ENCODE measurements around the gene ATOH1.
A peak's percentile ranks its signal among the peaks of the same experiment; 100 is the strongest.

The ATOH1 gene

DNA sequence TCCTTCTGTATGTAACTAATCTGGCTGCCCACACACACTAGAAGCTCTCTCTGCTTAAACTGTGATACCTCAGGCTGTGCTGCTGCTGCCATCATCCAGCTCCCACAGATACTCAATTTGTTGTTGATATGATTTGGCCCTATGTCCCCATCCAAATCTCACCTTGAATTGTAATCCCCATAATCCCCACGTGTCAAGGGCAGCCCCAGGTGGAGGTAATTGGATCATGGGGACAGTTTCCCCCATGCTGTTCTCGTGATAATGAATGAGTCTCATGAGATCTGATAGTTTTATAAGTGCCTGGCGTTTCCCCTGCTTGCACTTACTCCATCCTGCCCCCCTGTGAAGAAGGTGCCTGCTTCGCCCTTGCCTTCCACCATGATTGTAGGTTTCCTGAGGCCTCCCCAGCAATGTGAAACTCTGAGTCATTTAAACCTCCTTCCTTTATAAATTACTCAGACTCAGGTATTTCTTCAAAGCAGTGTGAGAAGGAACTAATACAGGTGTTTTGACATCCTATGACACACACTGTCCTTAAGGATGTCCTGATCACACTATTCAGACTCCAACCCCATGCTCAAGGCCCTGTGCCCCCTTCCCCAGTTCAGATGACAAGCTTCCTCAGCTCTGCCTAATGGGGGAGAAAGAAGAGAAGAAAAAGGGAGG lies 2.9 kb upstream of the ATOH1 start:
- in situ Hi-C loops (cut with HindIII; ENCODE audit: low pct_unique_long_range_greater_than_20kb, low sequenced_read_pairs): no loop called here

DNA sequence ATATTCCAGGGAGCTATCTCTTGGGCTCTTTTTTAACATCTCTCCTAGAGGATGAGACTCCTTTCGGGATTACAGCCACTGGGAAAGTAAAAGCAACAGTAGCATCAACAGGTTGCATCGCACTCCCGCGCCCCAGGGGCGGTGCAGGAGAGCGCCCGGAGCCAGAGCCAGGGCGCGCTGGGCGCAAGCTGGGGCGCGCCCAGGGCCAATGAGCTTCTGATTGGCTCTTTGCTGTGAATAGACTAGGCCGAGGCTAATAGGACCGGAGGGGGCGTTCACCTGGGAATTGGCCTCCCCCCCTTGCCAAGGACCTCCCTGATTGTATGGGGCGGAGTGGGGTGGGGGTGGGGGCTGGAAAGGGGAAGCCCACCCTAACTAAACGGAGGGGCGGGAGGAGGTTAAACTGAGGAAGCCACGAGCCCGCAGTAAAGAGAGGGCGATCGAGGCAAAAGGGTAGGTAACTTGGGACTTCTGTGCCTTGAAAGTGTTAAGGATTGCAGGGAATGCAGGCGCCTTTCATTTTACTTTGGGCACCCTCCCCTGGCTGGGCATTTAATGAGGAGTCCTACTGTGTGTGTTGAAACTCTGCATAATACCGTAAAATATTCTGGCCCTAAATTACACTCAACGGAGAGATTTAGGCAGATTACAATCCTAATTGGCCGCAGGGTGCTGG lies 1.1 kb upstream of the ATOH1 start:
- TF ChIP-seq JUND (IDR thresholded peaks at IDR 0.05; ENCODE audit: low read depth): no peak
- in situ Hi-C loops (cut with HindIII; ENCODE audit: low pct_unique_long_range_greater_than_20kb, low sequenced_read_pairs): no loop called here
- DNase-seq (ENCODE audit: low read depth in 1 of 2, low spot score in 1 of 2): no peak

More for the DNA sequence above, 2.9 kb upstream of the ATOH1 start:
- TF ChIP-seq JUND (IDR thresholded peaks at IDR 0.05; ENCODE audit: low read depth): no peak
- DNase-seq (ENCODE audit: low read depth in 1 of 2, low spot score in 1 of 2): no peak

DNA sequence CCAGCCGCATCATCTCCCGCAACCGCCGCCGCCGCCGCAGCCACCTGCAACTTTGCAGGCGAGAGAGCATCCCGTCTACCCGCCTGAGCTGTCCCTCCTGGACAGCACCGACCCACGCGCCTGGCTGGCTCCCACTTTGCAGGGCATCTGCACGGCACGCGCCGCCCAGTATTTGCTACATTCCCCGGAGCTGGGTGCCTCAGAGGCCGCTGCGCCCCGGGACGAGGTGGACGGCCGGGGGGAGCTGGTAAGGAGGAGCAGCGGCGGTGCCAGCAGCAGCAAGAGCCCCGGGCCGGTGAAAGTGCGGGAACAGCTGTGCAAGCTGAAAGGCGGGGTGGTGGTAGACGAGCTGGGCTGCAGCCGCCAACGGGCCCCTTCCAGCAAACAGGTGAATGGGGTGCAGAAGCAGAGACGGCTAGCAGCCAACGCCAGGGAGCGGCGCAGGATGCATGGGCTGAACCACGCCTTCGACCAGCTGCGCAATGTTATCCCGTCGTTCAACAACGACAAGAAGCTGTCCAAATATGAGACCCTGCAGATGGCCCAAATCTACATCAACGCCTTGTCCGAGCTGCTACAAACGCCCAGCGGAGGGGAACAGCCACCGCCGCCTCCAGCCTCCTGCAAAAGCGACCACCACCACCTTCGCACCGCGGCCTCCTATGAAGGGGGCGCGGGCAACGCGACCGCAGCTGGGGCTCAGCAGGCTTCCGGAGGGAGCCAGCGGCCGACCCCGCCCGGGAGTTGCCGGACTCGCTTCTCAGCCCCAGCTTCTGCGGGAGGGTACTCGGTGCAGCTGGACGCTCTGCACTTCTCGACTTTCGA lies 654 bp downstream of the ATOH1 start:
- in situ Hi-C loops (cut with HindIII; ENCODE audit: low pct_unique_long_range_greater_than_20kb, low sequenced_read_pairs): no loop called here
- no peak for TF ChIP-seq JUND (IDR thresholded peaks at IDR 0.05; ENCODE audit: low read depth)
- DNase-seq (ENCODE audit: low read depth in 1 of 2, low spot score in 1 of 2): peak in 1 of 2 experiments; percentile 2

DNA sequence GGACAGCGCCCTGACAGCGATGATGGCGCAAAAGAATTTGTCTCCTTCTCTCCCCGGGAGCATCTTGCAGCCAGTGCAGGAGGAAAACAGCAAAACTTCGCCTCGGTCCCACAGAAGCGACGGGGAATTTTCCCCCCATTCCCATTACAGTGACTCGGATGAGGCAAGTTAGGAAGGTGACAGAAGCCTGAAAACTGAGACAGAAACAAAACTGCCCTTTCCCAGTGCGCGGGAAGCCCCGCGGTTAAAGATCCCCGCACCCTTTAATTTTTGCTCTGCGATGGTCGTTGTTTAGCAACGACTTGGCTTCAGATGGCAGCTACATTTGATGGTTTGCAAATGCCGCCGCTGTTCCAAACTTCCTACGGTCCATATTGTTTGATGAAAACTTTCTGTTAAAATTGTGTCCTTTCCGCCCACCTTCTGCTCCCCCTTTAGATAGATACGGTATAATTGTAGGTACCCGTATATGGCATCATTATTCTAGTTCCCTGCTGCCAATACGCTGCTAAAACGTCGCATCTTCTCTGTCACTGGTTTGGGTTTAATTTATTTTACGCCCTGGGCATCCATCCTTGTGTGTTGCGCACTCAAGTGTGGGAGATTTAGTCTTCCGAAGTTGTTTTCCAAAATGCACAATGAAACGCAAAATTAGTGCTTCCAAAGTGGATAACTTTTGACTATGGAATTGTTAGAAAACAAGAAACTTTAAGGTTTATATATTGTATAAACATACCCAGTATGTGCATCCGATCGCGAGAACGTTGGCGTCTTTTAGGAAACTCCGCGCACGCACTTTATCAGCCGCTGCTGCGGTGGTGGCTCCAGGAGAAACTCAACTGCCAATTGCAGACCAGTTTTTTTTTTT lies 1.5 kb downstream of the ATOH1 start:
- no peak for TF ChIP-seq JUND (IDR thresholded peaks at IDR 0.05; ENCODE audit: low read depth)
- no peak for DNase-seq (ENCODE audit: low read depth in 1 of 2, low spot score in 1 of 2)
- in situ Hi-C loops (cut with HindIII; ENCODE audit: low pct_unique_long_range_greater_than_20kb, low sequenced_read_pairs): no loop called here

DNA sequence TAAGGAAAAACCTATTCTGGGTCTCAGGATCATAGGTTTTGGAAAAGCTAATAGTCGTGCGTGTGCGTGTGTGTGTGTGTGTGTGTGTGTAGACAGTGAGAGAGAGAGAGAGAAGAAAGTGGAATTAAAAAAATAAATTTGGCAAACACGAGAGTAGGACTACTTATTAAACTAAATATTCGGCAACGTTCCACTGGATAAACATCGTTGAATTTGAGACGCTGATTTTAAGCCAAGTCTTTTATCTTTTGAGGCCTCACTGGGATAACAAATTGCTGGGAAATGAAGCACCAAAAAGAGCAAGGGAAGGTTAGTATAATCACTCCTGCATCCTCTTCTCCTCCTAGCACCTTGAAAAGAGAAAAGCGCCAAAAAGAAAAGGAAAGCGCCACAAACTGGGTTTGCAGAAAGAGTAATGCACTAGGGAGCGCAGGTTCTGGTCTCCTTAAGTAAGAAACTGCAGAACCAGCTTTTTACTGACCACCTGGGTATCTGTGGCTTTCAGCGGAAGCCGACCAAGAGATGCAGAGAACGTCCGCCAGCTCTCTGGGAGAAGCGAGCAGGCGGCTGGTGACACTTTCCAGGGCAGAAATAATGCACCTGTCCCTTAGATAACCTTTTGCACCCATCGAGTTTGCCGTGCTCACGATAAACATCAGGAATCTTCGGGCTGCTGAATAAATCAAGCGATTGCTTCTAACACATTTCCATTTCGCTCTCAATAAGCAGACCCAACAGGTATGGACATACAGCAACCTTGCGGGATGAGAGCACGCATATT lies 3.4 kb downstream of the ATOH1 start:
- no peak for TF ChIP-seq JUND (IDR thresholded peaks at IDR 0.05; ENCODE audit: low read depth)
- no peak for DNase-seq (ENCODE audit: low read depth in 1 of 2, low spot score in 1 of 2)
- in situ Hi-C loops (cut with HindIII; ENCODE audit: low pct_unique_long_range_greater_than_20kb, low sequenced_read_pairs): no loop called here

DNA sequence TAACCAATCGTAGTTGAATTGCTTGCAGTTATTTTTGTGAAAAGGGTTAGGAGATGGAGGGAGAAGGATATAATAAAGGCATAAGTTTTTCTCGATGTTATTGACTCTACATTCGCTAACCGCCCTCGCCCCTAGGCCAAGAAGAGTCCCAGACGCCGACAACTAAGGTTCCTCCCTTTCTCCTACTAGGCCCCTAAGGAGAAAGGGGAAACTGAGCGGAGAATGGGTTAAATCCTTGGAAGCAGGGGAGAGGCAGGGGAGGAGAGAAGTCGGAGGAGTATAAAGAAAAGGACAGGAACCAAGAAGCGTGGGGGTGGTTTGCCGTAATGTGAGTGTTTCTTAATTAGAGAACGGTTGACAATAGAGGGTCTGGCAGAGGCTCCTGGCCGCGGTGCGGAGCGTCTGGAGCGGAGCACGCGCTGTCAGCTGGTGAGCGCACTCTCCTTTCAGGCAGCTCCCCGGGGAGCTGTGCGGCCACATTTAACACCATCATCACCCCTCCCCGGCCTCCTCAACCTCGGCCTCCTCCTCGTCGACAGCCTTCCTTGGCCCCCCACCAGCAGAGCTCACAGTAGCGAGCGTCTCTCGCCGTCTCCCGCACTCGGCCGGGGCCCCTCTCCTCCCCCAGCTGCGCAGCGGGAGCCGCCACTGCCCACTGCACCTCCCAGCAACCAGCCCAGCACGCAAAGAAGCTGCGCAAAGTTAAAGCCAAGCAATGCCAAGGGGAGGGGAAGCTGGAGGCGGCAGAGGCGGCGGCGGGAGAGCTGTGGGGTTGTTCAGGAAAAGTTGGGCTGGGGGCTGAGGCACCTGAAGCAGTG lies 5.9 kb downstream of the ATOH1 start:
- no peak for DNase-seq (ENCODE audit: low read depth in 1 of 2, low spot score in 1 of 2)
- in situ Hi-C loops (cut with HindIII; ENCODE audit: low pct_unique_long_range_greater_than_20kb, low sequenced_read_pairs): no loop called here
- TF ChIP-seq JUND (IDR thresholded peaks at IDR 0.05; ENCODE audit: low read depth): no peak

DNA sequence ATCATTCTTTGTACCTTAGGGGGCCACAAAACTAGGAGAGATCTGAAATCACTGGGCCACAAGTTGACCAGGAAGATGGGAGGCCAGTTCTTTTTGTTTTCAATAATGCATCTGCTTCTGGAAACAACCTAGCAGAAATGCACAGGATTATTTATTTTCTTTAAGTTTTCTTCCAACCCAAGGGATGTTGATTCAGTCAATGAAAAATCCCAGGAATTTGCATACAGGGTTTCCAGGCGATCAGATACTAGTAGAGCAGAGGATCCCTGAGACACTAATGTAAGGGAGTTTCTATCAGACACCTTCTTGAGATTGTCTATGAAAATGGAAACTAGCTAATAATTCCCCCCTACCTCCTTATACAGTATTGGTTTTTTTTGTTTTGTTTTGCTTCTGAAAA lies 7.4 kb downstream of the ATOH1 start:
- DNase-seq (ENCODE audit: low read depth in 1 of 2, low spot score in 1 of 2): no peak
- no peak for TF ChIP-seq JUND (IDR thresholded peaks at IDR 0.05; ENCODE audit: low read depth)
- in situ Hi-C loops (cut with HindIII; ENCODE audit: low pct_unique_long_range_greater_than_20kb, low sequenced_read_pairs): no loop called here

DNA sequence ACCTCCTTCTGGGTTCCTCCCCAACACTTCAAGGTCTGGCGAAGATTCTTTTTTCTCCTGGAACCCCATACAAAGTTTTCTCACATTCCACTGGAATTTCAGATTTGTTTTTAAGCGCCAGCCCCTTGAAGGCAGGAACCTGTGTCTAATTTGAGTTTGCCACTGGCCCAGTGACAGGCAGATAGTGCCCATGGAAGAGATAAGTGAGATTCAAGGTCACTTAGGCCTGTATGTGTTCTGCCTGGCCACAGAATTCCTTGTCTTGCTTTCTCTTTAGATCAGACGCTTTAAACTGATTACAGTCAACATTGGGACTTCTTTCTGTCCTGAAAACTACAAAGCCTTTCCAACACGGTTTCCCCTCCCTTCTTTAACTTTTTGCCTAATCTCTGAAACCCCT lies 11.2 kb downstream of the ATOH1 start:
- in situ Hi-C loops (cut with HindIII; ENCODE audit: low pct_unique_long_range_greater_than_20kb, low sequenced_read_pairs): no loop called here
- TF ChIP-seq JUND (IDR thresholded peaks at IDR 0.05; ENCODE audit: low read depth): no peak
- no peak for DNase-seq (ENCODE audit: low read depth in 1 of 2, low spot score in 1 of 2)

DNA sequence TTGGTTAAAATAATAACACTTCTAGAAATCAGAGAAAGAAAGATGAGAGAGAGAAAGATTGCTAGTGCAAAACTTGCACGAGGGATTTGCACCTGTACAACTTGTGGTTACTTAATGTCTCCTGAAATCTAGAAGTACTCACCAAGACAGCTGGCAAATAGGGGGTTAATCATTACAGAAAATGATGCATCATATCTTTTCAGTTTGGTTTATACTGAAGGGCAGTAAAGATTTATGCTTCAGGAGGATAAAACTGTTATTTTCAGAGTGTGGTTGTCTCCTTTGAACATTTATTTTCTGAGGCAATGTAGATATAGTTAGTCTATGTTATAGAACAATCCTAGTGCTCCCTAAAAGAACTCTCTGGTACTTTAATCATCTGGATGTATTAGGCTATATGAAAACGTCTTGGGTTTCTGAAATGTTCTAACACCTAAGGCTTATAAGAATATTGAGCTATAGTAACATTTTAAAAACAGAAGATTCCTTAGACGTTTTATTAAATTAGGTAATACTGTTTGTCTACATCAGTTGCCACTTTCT lies 13.3 kb downstream of the ATOH1 start:
- no peak for TF ChIP-seq JUND (IDR thresholded peaks at IDR 0.05; ENCODE audit: low read depth)
- in situ Hi-C loops (cut with HindIII; ENCODE audit: low pct_unique_long_range_greater_than_20kb, low sequenced_read_pairs): no loop called here
- no peak for DNase-seq (ENCODE audit: low read depth in 1 of 2, low spot score in 1 of 2)

DNA sequence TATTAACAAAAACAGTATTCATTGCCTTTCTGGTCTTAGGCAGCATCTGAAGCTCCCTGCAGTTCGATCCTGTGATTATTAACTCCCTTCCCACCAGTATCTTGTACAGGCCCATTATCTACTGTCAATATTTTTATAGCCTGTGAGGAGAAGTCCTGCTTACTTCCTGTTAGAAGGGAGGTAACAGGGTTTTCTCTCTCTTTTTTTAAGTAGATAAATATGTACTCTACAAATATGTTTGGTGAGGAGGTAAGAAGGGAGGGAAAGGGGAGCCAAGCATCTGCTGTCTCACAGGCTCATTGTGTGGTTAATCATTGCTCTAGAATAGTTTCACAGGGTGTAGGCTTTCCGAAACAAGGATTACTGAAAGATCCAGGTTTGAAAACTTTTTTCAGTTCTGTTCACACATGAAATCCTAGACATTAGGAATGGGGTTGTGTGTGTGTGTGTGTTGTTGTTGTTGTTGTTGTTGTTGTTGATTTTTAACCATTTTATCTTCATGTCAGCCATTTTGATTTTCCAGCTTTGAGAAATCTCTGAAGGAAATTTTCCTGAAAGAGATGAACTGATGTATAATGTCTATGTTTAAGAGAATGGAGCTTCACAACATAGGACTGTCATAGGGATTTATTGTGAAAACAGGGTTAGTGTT lies 14.2 kb downstream of the ATOH1 start:
- in situ Hi-C loops (cut with HindIII; ENCODE audit: low pct_unique_long_range_greater_than_20kb, low sequenced_read_pairs): no loop called here
- TF ChIP-seq JUND (IDR thresholded peaks at IDR 0.05; ENCODE audit: low read depth): no peak
- DNase-seq (ENCODE audit: low read depth in 1 of 2, low spot score in 1 of 2): no peak

Measured in T47D (cell line).